Gastroesophageal sphincter (tissue), 3 donors: ENCODE measurements around the gene FOLR1.

Experiments used
- EP300 ChIP-seq: sonication (generic); formaldehyde crosslinking; IDR thresholded peaks from one replicate; pipeline ENCODE4 v1.6.1; 2017; ENCODE audit warnings: antibody characterized with exemption, mild to moderate bottlenecking
- POLR2A ChIP-seq, 2 donors: fragments of 450-650 bp; IDR thresholded peaks; one replicate each; pipeline ENCODE4 v1.6.1; 2017; ENCODE audit warnings: antibody characterized with exemption in 2 of 2, mild to moderate bottlenecking in 2 of 2, moderate library complexity in 1 of 2
- POLR2AphosphoS5 ChIP-seq: sonication (generic); formaldehyde crosslinking; IDR thresholded peaks from one replicate; pipeline ENCODE4 v1.6.1; 2017; ENCODE audit warnings: antibody characterized with exemption
- TF ChIP-seq, protein P1 (sequence below), 4 experiments: fragments of 200-600 bp in 2 of 4; fragments of 450-650 bp in 2 of 4; sonication (generic) in 1 of 4; IDR thresholded peaks; one replicate each; pipeline ENCODE4 v1.5.1; 2017 to 2019; ENCODE audit warnings: antibody characterized with exemption in 4 of 4, mild to moderate bottlenecking in 2 of 4, moderate library complexity in 2 of 4

DNA sequence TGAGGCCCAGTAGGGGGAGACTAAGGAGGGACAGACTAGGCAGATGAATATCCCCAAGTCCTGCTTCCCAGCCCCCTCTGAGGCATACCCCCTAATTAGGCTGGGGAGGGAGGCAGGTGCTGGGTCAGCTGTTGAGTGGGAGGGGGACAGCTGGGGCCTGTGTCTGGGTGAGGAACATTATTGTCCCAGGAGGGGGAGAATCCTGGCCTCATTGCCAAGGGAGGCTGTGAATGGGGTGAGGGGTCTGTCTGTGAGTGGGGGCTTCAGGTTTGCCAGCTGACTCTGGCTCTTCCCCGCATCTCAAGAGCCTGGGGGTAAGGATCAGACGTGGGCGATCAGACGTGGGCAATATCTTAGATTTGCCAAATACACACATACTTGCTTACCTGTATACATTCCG lies 34.8 kb downstream of the FOLR1 start:
- TF ChIP-seq, protein P1, sequence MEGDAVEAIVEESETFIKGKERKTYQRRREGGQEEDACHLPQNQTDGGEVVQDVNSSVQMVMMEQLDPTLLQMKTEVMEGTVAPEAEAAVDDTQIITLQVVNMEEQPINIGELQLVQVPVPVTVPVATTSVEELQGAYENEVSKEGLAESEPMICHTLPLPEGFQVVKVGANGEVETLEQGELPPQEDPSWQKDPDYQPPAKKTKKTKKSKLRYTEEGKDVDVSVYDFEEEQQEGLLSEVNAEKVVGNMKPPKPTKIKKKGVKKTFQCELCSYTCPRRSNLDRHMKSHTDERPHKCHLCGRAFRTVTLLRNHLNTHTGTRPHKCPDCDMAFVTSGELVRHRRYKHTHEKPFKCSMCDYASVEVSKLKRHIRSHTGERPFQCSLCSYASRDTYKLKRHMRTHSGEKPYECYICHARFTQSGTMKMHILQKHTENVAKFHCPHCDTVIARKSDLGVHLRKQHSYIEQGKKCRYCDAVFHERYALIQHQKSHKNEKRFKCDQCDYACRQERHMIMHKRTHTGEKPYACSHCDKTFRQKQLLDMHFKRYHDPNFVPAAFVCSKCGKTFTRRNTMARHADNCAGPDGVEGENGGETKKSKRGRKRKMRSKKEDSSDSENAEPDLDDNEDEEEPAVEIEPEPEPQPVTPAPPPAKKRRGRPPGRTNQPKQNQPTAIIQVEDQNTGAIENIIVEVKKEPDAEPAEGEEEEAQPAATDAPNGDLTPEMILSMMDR (IDR thresholded peaks at IDR 0.05): no peak
- TF ChIP-seq EP300 (no peak), POLR2AphosphoS5 (no peak), POLR2A (IDR thresholded peaks at IDR 0.05) (no peak)
